HFFc6 (cell line): ENCODE results near the gene CAT. TPM values are rescaled to one million over a fixed set of nuclear protein-coding genes. Genes with fewer than 3 reads are reported as not detected.
"Not testable (repeated sequence)": the region's sequence is repeated elsewhere in the genome, so short reads cannot be mapped to it uniquely, and the experiment has no call there.

Experiments used
- DNase-seq: peaks from one replicate; pipeline ENCODE4 v3.0.0-alpha.2; 2018
- H3K27ac Mint-ChIP-seq: 2 replicates; pipeline ENCODE4 v1.8.0; 2020; ENCODE audit warnings: mild to moderate bottlenecking, mixed read lengths
- H3K27me3 Mint-ChIP-seq: 2 replicates; pipeline ENCODE4 v1.8.0; 2021; ENCODE audit warnings: mild to moderate bottlenecking, moderate library complexity, mixed read lengths; ENCODE audit not compliant: insufficient read depth
- H3K36me3 Mint-ChIP-seq: 2 replicates; pipeline ENCODE4 v1.8.0; 2021; ENCODE audit warnings: low read depth, mixed read lengths
- H3K4me1 Mint-ChIP-seq: 2 replicates; pipeline ENCODE4 v1.8.0; 2020; ENCODE audit warnings: low read depth, mixed read lengths
- H3K4me3 Mint-ChIP-seq: 2 replicates; pipeline ENCODE4 v1.8.0; 2020; ENCODE audit warnings: mild to moderate bottlenecking, moderate library complexity, mixed read lengths
- H3K9me3 Mint-ChIP-seq: 2 replicates; pipeline ENCODE4 v1.8.0; 2020; ENCODE audit warnings: mild to moderate bottlenecking, mixed read lengths
- CTCF ChIP-seq: fragments of 200-600 bp; sonication (generic); IDR thresholded peaks from 2 replicates; pipeline ENCODE4 v1.5.0; 2021; ENCODE audit warnings: antibody characterized with exemption, mild to moderate bottlenecking
- total RNA-seq, 6 experiments: library from RNA; stranded (reverse); fragmentation: NEBNext Ultra II Directional; extraction: Animal tissue kit (Norgen Biotek cat#: 25700); gene quantifications; 2 replicates in 1 of 6; 3 replicates in 5 of 6; pipeline ENCODE4 v1.2.3, GENCODE V29; 2021

CAT gene
- total RNA-seq, 6 experiments from 2014 or later, result 36.7 to 47.4 (median 42.9) TPM

- Mint-ChIP-seq H3K36me3 (peaks cover 13% of the 10 kb centered on the region), H3K4me1 (peaks cover 5% of the 10 kb centered on the region; the same call in 1 of the 2 replicates), H3K27ac (no peak overlapping the region), H3K27me3 (peaks cover 23% of the 10 kb centered on the region), H3K4me3 (no peak overlapping the region), H3K9me3 (peaks cover 29% of the 10 kb centered on the region)
- no peak for DNase-seq
- TF ChIP-seq CTCF, result no peak
Observed at GRCh38 chr11:34416088-34416487, 22.6 kb upstream of the CAT start.

GRCh38 chr11:34416766-34417165 is 22.0 kb upstream of the CAT start:
- Mint-ChIP-seq H3K9me3 (peaks cover 27% of the 10 kb centered on the region), H3K4me3 (no peak overlapping the region), H3K4me1 (peaks cover 2% of the 10 kb centered on the region; the same call in 1 of the 2 replicates), H3K27ac (no peak overlapping the region), H3K36me3 (peaks cover 13% of the 10 kb centered on the region), H3K27me3 (peaks cover 23% of the 10 kb centered on the region)
- no peak for DNase-seq
- no peak for TF ChIP-seq CTCF

- H3K27me3 Mint-ChIP-seq, result peaks cover 23% of the 10 kb centered on the region
- peaks cover 13% of the 10 kb centered on the region for H3K36me3 Mint-ChIP-seq
- H3K4me1 Mint-ChIP-seq, result peaks cover 3% of the 10 kb centered on the region; the same call in 1 of the 2 replicates
Observed at GRCh38 chr11:34417202-34417601, 21.5 kb upstream of the CAT start.

GRCh38 chr11:34419158-34419557 is 19.6 kb upstream of the CAT start:
- Mint-ChIP-seq H3K9me3 (peaks cover 6% of the 10 kb centered on the region), H3K27ac (no peak overlapping the region), H3K4me3 (no peak overlapping the region), H3K36me3 (no peaks in the 10 kb centered on the region), H3K4me1 (peaks cover 6% of the 10 kb centered on the region; the same call in 1 of the 2 replicates), H3K27me3 (peaks cover 23% of the 10 kb centered on the region)
- DNase-seq, result no peak
- TF ChIP-seq CTCF, result no peak

More at GRCh38 chr11:34417202-34417601, 21.5 kb upstream of the CAT start:
- TF ChIP-seq CTCF, result no peak
- no peak overlapping the region for H3K4me3 Mint-ChIP-seq
- no peak overlapping the region for H3K27ac Mint-ChIP-seq
- peaks cover 23% of the 10 kb centered on the region for H3K9me3 Mint-ChIP-seq
- no peak for DNase-seq

GRCh38 chr11:34423300-34423699 is 15.4 kb upstream of the CAT start:
- peaks cover 12% of the 10 kb centered on the region for H3K27me3 Mint-ChIP-seq
- TF ChIP-seq CTCF, result no peak
- no peaks in the 10 kb centered on the region for H3K9me3 Mint-ChIP-seq
- H3K4me1 Mint-ChIP-seq, result peaks cover 36% of the 10 kb centered on the region
- H3K27ac Mint-ChIP-seq, result no peak overlapping the region
- H3K36me3 Mint-ChIP-seq, result no peaks in the 10 kb centered on the region
- no peak overlapping the region for H3K4me3 Mint-ChIP-seq
- no peak for DNase-seq

GRCh38 chr11:34424826-34425225 is 13.9 kb upstream of the CAT start:
- not testable (repeated sequence) for H3K9me3 Mint-ChIP-seq, H3K27me3 Mint-ChIP-seq, DNase-seq, H3K36me3 Mint-ChIP-seq, H3K4me3 Mint-ChIP-seq, H3K27ac Mint-ChIP-seq
- peaks cover 36% of the 10 kb centered on the region for H3K4me1 Mint-ChIP-seq
